OCI-LY7 (cell line): ENCODE results near the gene NRAP.

Source experiments
- EZH2phosphoT487 ChIP-seq: fragments of 200-600 bp; sonication (generic); IDR thresholded peaks from 2 replicates; pipeline ENCODE4 v1.6.1; 2018; ENCODE audit warnings: low read depth, borderline replicate concordance, mild to moderate bottlenecking, mixed run types, antibody characterized with exemption, low read length, moderate library complexity, mixed read lengths
- TF ChIP-seq, protein P1 (sequence below): fragments of 200-600 bp; sonication (generic); conservative IDR thresholded peaks from 2 replicates; pipeline ENCODE4 v1.5.1; 2014; ENCODE audit warnings: mild to moderate bottlenecking, antibody characterized with exemption, low read length, moderate library complexity, mixed read lengths

DNA sequence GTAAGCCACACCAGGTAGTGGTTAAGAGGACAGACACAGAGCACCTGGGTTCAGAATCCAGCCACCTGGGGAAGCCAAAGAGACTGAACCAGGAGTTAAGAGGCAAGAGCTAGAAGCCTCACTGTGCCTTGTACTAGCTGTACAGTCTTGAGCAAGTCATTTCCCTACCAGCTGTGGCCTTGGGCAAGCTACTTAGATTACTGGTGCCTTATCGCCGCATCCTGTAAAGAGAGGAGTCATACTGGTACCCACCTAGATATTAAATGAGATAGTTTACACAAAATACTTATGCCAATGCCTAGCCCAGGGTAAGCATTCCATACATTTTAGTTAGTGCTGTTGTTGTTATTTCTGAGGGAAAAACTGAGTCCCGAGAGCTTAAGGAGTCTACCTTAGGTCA is 63.3 kb downstream of the NRAP start:
- TF ChIP-seq, protein P1, sequence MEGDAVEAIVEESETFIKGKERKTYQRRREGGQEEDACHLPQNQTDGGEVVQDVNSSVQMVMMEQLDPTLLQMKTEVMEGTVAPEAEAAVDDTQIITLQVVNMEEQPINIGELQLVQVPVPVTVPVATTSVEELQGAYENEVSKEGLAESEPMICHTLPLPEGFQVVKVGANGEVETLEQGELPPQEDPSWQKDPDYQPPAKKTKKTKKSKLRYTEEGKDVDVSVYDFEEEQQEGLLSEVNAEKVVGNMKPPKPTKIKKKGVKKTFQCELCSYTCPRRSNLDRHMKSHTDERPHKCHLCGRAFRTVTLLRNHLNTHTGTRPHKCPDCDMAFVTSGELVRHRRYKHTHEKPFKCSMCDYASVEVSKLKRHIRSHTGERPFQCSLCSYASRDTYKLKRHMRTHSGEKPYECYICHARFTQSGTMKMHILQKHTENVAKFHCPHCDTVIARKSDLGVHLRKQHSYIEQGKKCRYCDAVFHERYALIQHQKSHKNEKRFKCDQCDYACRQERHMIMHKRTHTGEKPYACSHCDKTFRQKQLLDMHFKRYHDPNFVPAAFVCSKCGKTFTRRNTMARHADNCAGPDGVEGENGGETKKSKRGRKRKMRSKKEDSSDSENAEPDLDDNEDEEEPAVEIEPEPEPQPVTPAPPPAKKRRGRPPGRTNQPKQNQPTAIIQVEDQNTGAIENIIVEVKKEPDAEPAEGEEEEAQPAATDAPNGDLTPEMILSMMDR, result no peak
- no peak for TF ChIP-seq EZH2phosphoT487
